HG03457 (cell line): ENCODE measurements around the gene ITGAE.

ENCODE experiments used
- ATAC-seq: cut with Tn5 transposase; IDR thresholded peaks from one replicate; pipeline ENCODE4 v1.9.1; 2021; ENCODE audit warnings: moderate number of reproducible peaks; ENCODE audit not compliant: unreplicated experiment

ITGAE gene

GRCh38 chr17:3817851-3818605, 17.0 kb upstream of the ITGAE start:
- ATAC-seq, result no peak

DNA sequence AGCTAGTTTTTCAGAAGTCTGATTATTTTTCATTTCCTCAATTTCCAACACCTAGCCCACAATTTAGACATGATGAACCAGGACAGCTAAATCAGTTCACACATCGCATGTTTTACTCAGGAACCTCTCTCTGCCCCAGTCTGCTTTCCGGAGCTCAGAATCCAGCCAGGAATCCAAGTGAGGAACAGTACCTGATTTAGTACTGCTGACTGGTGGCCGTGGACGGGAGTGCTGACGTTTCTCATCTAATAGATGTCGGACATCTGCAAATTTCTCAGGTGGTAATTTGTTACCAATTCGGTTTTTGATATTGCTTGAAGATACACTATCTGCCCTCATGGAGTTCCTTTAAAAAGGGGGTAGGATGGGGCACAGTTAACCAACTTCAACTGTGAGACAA, 14.9 kb upstream of the ITGAE start:
- ATAC-seq, result no peak

GRCh38 chr17:3815122-3815521, 14.1 kb upstream of the ITGAE start:
- no peak for ATAC-seq

DNA sequence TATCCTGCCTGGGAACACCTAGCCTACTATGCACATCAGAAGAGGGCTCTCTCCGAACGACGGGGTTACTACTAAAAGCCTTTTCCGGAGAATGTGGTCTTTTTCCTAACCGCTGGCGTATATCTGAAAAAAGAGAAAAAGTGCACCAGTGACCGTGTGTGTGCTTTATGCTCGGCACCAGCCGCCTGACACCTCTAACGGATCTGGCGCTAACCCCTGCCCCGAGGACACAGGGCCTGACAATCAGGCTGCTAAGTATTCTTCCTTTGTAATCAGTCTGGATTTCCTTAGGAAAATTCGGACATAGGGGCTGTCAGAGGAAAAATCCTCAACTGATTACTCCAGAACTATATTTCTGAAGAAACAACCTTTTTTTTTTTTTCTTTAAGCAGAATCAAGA, 13.4 kb upstream of the ITGAE start:
- no peak for ATAC-seq

- ATAC-seq, result no peak
These were observed 12.2 kb upstream of the ITGAE start for GRCh38 chr17:3813171-3813570.

DNA sequence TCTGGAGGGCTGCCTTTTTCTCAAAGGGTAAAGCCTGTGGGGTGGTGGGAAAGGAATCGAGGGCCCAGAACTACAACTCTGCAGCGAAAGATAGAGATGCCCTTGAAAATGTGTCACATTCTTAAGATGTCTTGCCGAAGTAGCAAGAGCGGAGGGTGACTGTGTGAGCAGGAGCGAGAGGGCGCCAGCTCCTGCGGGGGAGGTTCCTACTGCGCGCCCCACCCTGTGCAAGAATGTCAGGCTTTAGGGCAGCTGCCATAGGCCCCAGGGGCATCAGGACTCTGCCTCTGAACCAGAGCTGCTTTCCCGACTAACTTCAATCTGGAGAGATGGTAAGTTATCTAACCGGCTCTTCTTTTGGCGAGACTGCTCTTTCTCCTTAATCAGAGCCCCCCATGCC, 11.8 kb upstream of the ITGAE start:
- no peak for ATAC-seq

DNA sequence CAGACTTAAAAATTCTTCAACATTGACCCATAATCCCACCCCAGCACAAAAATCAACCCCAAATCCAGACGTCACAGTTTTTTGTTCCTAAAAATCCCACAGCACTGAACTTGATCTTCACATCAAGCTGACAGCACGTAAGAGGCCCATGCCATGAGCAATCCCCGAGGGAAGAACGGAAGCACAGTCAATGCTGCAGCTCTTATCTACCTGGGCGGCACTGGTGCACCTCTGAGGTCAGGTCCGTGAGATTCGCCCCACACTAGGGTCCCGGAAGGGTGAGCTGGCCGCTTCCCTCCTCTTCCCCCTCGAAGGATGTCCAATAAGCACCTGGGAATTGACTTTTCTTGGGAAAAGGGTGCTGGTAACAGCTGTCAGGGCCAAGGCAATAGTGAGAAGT, 11.3 kb upstream of the ITGAE start:
- ATAC-seq, result no peak

DNA sequence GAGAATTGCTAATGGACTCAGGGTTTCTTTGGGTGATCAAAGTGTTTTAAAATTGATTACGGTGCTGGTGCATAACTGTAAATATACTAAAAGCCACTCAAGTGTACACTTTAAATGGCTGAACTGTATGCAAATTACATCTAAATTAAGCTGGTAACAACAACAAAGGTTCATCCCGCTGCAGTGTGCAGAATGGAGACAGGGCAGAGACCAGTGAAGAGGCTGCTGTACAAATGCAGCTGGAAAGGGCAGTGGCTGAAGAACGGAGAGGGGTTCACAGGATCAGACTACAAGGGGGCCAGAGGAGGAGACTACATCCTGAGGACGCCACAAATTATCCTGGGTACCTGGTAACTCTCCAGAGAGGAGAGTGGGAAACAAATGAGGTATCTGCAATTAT, 9.0 kb upstream of the ITGAE start:
- no peak for ATAC-seq

DNA sequence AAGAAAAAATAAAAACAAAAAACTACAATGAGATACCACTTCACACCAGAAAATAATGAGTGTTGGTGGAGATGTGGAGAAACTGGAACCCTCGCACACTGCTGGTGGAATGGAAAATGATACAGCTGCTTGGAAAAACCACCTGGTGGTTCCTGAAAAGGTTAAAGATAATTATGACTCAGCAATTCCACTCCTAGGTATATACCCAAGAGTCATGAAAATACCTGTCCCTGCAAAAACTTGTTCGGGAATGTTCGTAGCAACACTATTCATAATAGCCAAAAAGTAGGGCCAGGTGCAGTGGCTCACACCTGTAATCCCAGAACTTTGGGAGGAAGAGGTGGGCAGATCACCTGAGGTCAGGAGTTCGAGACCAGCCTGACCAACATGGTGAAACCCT, 8.1 kb upstream of the ITGAE start:
- ATAC-seq, result no peak

DNA sequence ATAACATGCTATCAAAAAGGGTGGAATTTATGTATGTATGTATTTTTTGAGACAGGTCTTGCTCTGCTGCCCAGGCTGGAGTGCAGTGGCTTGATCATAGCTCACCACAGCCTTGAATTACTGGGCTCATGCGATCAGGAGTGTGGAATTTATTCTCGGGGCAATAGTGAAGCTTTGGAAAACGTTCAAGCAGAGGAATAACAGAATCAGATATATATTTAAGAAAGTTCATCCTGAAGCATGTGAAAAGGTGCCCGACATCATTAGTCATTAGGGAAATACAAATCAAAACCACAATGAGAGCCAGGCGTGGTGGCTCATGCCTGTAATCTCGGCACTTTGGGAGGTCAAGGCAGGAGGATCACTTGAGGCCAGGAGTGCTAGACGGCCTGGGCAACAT, 7.7 kb upstream of the ITGAE start:
- ATAC-seq, result no peak

GRCh38 chr17:3805581-3805980, 4.6 kb upstream of the ITGAE start:
- ATAC-seq, result no peak

DNA sequence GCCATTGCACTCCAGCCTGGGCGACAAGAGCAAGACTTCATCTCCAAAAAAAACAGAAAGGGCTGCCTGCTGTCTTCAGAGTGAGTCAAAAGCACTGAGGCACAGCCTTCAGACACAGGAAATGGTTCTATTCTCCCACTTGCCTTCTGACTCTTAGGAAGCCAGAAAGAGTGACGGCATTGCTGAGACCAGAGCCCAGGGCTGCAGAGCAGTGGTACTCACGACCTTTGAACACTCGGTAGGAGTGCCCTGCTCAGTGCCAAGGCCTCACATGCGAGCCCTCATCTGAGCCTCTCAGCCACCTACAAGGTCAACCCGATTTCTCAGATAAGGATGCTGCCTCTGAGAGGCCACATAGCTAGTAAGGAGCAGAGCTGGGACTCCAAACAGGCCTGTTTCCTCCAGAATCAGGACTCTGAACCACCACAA, 3.5 kb upstream of the ITGAE start:
- no peak for ATAC-seq

GRCh38 chr17:3803308-3803640, 2.3 kb upstream of the ITGAE start:
- ATAC-seq, result no peak

DNA sequence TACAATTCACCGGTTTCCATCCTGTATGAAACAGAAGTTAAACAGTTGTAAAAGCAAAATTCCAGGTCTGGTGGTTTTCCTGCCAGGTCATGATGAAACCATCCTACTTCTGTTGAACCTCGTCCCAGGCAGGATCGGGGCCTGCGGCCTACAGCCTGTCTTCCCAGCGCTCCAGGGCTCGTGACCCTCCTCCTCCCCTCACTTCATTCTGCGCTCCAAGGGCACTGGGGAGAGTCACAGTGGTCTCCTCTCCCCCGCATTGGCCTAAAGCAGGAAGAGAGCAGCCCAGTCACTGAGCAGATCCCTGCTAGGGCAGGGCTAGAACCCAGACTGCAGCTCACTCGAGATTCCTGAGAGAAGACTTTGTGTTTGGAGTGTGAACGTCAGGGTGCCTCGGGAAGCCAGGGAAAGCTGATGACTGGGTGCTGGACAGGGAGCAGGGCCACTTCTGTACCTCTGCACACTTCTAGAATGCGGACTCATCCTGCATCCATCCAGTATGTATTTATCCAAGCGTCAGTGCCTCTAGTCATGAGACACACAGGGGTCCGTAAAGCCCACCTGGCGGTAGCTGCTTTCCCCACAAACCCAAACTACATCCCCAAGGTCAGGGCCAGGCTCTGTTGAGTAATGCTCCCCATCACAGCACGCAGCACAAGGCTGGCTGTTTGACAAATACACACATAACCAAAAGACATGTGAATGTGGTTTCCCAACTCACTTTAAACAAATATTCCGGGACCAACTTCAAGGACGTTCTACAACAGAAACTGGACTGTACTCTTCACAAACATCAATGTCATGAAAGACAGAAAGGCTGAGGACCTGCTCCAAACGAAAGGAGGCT, 1.7 kb upstream of the ITGAE start:
- ATAC-seq, result no peak

- no peak for ATAC-seq
These were observed 804 bp upstream of the ITGAE start for GRCh38 chr17:3801792-3802191.

- no peak for ATAC-seq
These were observed 359 bp upstream of the ITGAE start for GRCh38 chr17:3801347-3801746.

DNA sequence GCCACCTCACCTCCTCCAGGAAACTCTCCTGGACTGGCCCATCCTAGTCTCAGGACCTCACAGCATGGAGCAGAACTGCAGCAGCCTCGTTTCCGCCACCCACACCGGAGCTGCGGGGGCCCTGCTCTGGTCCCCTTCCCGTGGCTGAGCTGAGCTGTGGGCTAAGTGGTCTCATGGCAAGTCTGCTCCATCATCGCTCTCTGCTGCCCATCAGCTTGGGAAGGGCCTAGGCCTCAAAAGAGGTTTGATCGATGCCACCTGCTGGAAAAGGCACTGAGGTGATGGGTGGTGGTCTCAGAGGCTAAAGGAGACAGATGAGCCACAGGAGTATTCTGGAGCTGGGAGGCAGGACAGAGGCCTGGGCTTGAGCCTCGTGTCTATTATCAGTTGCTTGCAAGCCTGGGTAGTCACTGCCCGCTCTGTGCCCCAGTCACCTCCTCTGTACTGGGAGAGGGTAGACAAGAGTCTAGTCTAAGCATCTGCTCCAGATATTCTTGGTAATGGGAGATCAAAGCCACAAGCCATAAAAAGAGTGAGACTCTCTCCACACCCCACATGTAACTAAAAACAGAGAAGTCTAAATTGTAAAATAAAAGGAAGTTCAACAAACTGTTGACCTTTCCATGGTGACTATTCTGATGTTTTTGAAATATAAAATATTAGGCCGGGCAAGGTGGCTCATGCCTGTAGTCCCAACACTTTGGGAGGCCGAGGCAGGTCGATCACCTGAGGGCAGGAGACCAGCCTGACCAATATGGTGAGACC, 1.6 kb downstream of the ITGAE start:
- ATAC-seq, result no peak

GRCh38 chr17:3798273-3799180, 2.5 kb downstream of the ITGAE start:
- ATAC-seq, result no peak

DNA sequence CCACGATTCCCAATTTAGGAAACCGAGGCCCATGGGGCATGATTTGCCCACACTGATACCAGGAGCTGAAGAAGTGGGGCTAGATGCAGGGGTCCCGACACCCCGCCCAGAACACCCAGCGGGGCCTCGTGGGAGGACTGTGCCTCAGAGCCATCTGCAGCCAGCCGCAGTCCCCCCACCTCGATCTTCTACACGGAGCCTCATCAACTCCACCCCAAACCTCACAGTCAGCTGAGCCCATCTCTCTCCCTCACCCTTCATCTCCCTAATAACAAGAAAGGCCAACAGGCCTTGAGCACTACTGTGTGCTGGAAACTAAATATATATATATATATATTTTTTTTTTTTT, 4.2 kb downstream of the ITGAE start:
- ATAC-seq, result no peak

- ATAC-seq, result no peak
These were observed 4.7 kb downstream of the ITGAE start for GRCh38 chr17:3796110-3796821.
